ENCODE measurements around the gene EGR1.

EGR1 gene

GRCh38 chr5:138465261-138466124 lies at the start of gene EGR1:
TSS of gene EGR1 (plus strand) at chr5:138465479. CDS start at chr5:138465762, 283 bp downstream.
- peak; percentile 76 for DNase-seq (ENCODE audit: low spot score)

GRCh38 chr5:138418444-138418843 lies 46.8 kb upstream of the EGR1 start:
- no peak for DNase-seq (ENCODE audit: low spot score)

GRCh38 chr5:138425079-138425478 lies 40.2 kb upstream of the EGR1 start:
- DNase-seq (ENCODE audit: low spot score) = no peak

- DNase-seq (ENCODE audit: low spot score) = no peak
Measured at GRCh38 chr5:138435943-138436342, 29.3 kb upstream of the EGR1 start.

GRCh38 chr5:138438003-138438723 lies 27.1 kb upstream of the EGR1 start:
- DNase-seq (ENCODE audit: low spot score) = no peak

- peak; percentile 60 for DNase-seq (ENCODE audit: low spot score)
Measured at GRCh38 chr5:138438724-138439476, 26.4 kb upstream of the EGR1 start, which contains the start of gene REEP2. TSS of gene REEP2 (plus strand) at chr5:138439057. CDS start at chr5:138439209, 152 bp downstream.

GRCh38 chr5:138439477-138440158 lies 25.7 kb upstream of the EGR1 start:
- no peak for DNase-seq (ENCODE audit: low spot score)

- DNase-seq (ENCODE audit: low spot score) = no peak
Measured at GRCh38 chr5:138440159-138441073, 24.9 kb upstream of the EGR1 start.

GRCh38 chr5:138441221-138441620 lies 24.1 kb upstream of the EGR1 start:
- no peak for DNase-seq (ENCODE audit: low spot score)

- no peak for DNase-seq (ENCODE audit: low spot score)
Measured at GRCh38 chr5:138444078-138444773, 21.1 kb upstream of the EGR1 start.

GRCh38 chr5:138444774-138445546 lies 20.3 kb upstream of the EGR1 start:
- DNase-seq (ENCODE audit: low spot score) = no peak

- no peak for DNase-seq (ENCODE audit: low spot score)
Measured at GRCh38 chr5:138445547-138446271, 19.6 kb upstream of the EGR1 start.

GRCh38 chr5:138448070-138448469 lies 17.2 kb upstream of the EGR1 start:
- no peak for DNase-seq (ENCODE audit: low spot score)

- no peak for DNase-seq (ENCODE audit: low spot score)
Measured at GRCh38 chr5:138448481-138449398, 16.5 kb upstream of the EGR1 start.

- peak; percentile 94 for DNase-seq (ENCODE audit: low spot score)
Measured at GRCh38 chr5:138449501-138450239, 15.6 kb upstream of the EGR1 start.

- DNase-seq (ENCODE audit: low spot score) = no peak
Measured at GRCh38 chr5:138450971-138451370, 14.3 kb upstream of the EGR1 start.

- DNase-seq (ENCODE audit: low spot score) = no peak
Measured at GRCh38 chr5:138452720-138453119, 12.6 kb upstream of the EGR1 start.
